H9 (cell line): ENCODE results near the gene DAZAP2. TPM values are rescaled to one million over a fixed set of nuclear protein-coding genes. Genes with fewer than 3 reads are reported as not detected.
A peak's percentile ranks its signal among the peaks of the same experiment; 100 is the strongest.

ENCODE experiments used
- DNase-seq: peaks from one replicate; pipeline ENCODE4 v3.0.0-alpha.2; 2017
- H2AFZ ChIP-seq: one replicate; pipeline ENCODE4 v1.6.1; 2013; ENCODE audit warnings: mild to moderate bottlenecking, low read length, control low read depth, moderate library complexity
- H2AK5ac ChIP-seq: 2 replicates; pipeline ENCODE4 v1.6.1; 2013; ENCODE audit warnings: low read length, control low read depth, mixed read lengths; ENCODE audit not compliant: insufficient read length
- H2BK120ac ChIP-seq: one replicate; pipeline ENCODE4 v1.6.1; 2013; ENCODE audit warnings: low read depth, mild to moderate bottlenecking, low read length, control low read depth, inconsistent platforms; ENCODE audit not compliant: poor library complexity, severe bottlenecking
- H2BK12ac ChIP-seq: 2 replicates; pipeline ENCODE4 v1.6.1; 2013; ENCODE audit warnings: low read length, control low read depth, mixed read lengths, low read depth; ENCODE audit not compliant: insufficient read length
- H2BK15ac ChIP-seq: 2 replicates; pipeline ENCODE4 v1.6.1; 2013; ENCODE audit warnings: low read depth, low read length, control low read depth
- H2BK20ac ChIP-seq: one replicate; pipeline ENCODE4 v1.6.1; 2013; ENCODE audit warnings: low read depth, mild to moderate bottlenecking, low read length, control low read depth, inconsistent platforms; ENCODE audit not compliant: poor library complexity, severe bottlenecking
- H2BK5ac ChIP-seq: 2 replicates; pipeline ENCODE4 v1.6.1; 2013; ENCODE audit warnings: low read length, control low read depth, mixed read lengths; ENCODE audit not compliant: insufficient read length
- H3K14ac ChIP-seq: 2 replicates; pipeline ENCODE4 v1.6.1; 2013; ENCODE audit warnings: low read length, control low read depth; ENCODE audit not compliant: insufficient read depth
- H3K18ac ChIP-seq: 2 replicates; pipeline ENCODE4 v1.6.1; 2013; ENCODE audit warnings: low read depth, mild to moderate bottlenecking, mixed read lengths, low read length, control low read depth; ENCODE audit not compliant: insufficient read length
- H3K23ac ChIP-seq: 2 replicates; pipeline ENCODE4 v1.6.1; 2013; ENCODE audit warnings: low read length, control low read depth, mixed read lengths, low read depth; ENCODE audit not compliant: insufficient read length
- H3K23me2 ChIP-seq: 2 replicates; pipeline ENCODE4 v1.6.1; 2013; ENCODE audit warnings: low read depth, mild to moderate bottlenecking, mixed read lengths, low read length, control low read depth; ENCODE audit not compliant: insufficient read length, poor library complexity, severe bottlenecking
- H3K27ac ChIP-seq: 2 replicates; pipeline ENCODE4 v1.5.1; 2013; ENCODE audit warnings: low read length, control low read depth, mixed read lengths, low read depth; ENCODE audit not compliant: insufficient read length
- H3K27me3 ChIP-seq: 2 replicates; pipeline ENCODE4 v1.6.1; 2013; ENCODE audit warnings: low read length, control low read depth, inconsistent platforms; ENCODE audit not compliant: insufficient read depth
- H3K4ac ChIP-seq: 2 replicates; pipeline ENCODE4 v1.6.1; 2013; ENCODE audit warnings: low read depth, mild to moderate bottlenecking, control low read depth, inconsistent platforms, low read length, moderate library complexity
- H3K4me1 ChIP-seq: 2 replicates; pipeline ENCODE4 v1.6.1; 2013; ENCODE audit warnings: low read length, control low read depth, inconsistent platforms; ENCODE audit not compliant: insufficient read depth
- H3K4me2 ChIP-seq: 2 replicates; pipeline ENCODE4 v1.6.1; 2013; ENCODE audit warnings: low read length, control low read depth, mixed read lengths; ENCODE audit not compliant: insufficient read length, insufficient read depth
- H3K56ac ChIP-seq: 2 replicates; pipeline ENCODE4 v1.6.1; 2013; ENCODE audit warnings: low read depth, mild to moderate bottlenecking, mixed read lengths, low read length, control low read depth; ENCODE audit not compliant: insufficient read length
- H3K79me1 ChIP-seq: 2 replicates; pipeline ENCODE4 v1.6.1; 2013; ENCODE audit warnings: low read depth, mild to moderate bottlenecking, moderate library complexity, low read length, control low read depth, inconsistent platforms; ENCODE audit not compliant: insufficient read depth, poor library complexity, severe bottlenecking
- H3K79me2 ChIP-seq: 2 replicates; pipeline ENCODE4 v1.6.1; 2013; ENCODE audit warnings: low read length, control low read depth, inconsistent platforms; ENCODE audit not compliant: insufficient read depth
- H3K9ac ChIP-seq: 2 replicates; pipeline ENCODE4 v1.6.1; 2013; ENCODE audit warnings: low read length, control low read depth, mixed read lengths; ENCODE audit not compliant: insufficient read length; ENCODE audit errors: extremely low read depth
- H3K9me3 ChIP-seq: one replicate; pipeline ENCODE4 v1.6.1; 2013; ENCODE audit warnings: low read depth, low read length, inconsistent platforms; ENCODE audit not compliant: control insufficient read depth
- H3T11ph ChIP-seq: one replicate; pipeline ENCODE4 v1.6.1; 2013; ENCODE audit warnings: mild to moderate bottlenecking, low read length, control low read depth, inconsistent platforms
- H4K20me1 ChIP-seq: one replicate; pipeline ENCODE4 v1.6.1; 2013; ENCODE audit not compliant: control insufficient read depth, insufficient read length, insufficient read depth
- H4K5ac ChIP-seq: 2 replicates; pipeline ENCODE4 v1.6.1; 2013; ENCODE audit warnings: low read depth, mild to moderate bottlenecking, mixed read lengths, low read length, control low read depth; ENCODE audit not compliant: insufficient read length
- H4K8ac ChIP-seq: replicated peaks from 2 replicates; pipeline ENCODE4 v1.6.1; 2013; ENCODE audit warnings: low read length, control low read depth, mixed read lengths, low read depth; ENCODE audit not compliant: insufficient read length
- H4K91ac ChIP-seq: 2 replicates; pipeline ENCODE4 v1.6.1; 2013; ENCODE audit warnings: low read depth, mild to moderate bottlenecking, moderate library complexity, mixed read lengths, low read length, control low read depth; ENCODE audit not compliant: insufficient read length
- H3K27ac Mint-ChIP-seq, 3 experiments: 2 replicates in 2 of 3; 3 replicates in 1 of 3; pipeline ENCODE4 v1.8.0; 2020 to 2021; ENCODE audit warnings: mixed read lengths in 3 of 3, mild to moderate bottlenecking in 1 of 3, moderate library complexity in 1 of 3
- H3K27me3 Mint-ChIP-seq: 2 replicates; pipeline ENCODE4 v1.8.0; 2021; ENCODE audit warnings: low read depth, mild to moderate bottlenecking, moderate library complexity, mixed read lengths
- H3K36me3 Mint-ChIP-seq, 3 experiments: 2 replicates in 2 of 3; 3 replicates in 1 of 3; pipeline ENCODE4 v1.8.0; 2020 to 2021; ENCODE audit warnings: low read depth in 3 of 3, mixed read lengths in 3 of 3; ENCODE audit not compliant: insufficient read depth in 1 of 3
- H3K4me1 Mint-ChIP-seq, 2 experiments: 2 replicates each; pipeline ENCODE4 v1.8.0; 2020; ENCODE audit warnings: mixed read lengths in 2 of 2
- H3K4me3 Mint-ChIP-seq, 2 experiments: 2 replicates in 1 of 2; 3 replicates in 1 of 2; pipeline ENCODE4 v1.8.0; 2020 to 2021; ENCODE audit warnings: mild to moderate bottlenecking in 2 of 2, mixed read lengths in 2 of 2, moderate library complexity in 1 of 2
- H3K9me3 Mint-ChIP-seq, 2 experiments: 2 replicates in 1 of 2; 3 replicates in 1 of 2; pipeline ENCODE4 v1.8.0; 2020; ENCODE audit warnings: mild to moderate bottlenecking in 2 of 2, mixed read lengths in 2 of 2, moderate library complexity in 1 of 2
- WGBS: extraction: QIAGEN DNeasy Blood & Tissue Kit; methylation state at CpG from one replicate; pipeline ENCODE4 v1.1.7; 2013; ENCODE audit warnings: missing lambda C conversion rate, low lambda C conversion rate, mixed read lengths; ENCODE audit not compliant: insufficient read length; ENCODE audit errors: extremely low coverage; 5-methylcytosine and 5-hydroxymethylcytosine counted together
- total RNA-seq: library from RNA; stranded (reverse); gene quantifications from 2 replicates; pipeline ENCODE4 v1.2.1, GENCODE V29; 2021
- TF ChIP-seq, protein P1 (sequence below): fragments of 200-600 bp; sonication (generic); conservative IDR thresholded peaks from 3 replicates; pipeline ENCODE4 v1.8.0; 2021; ENCODE audit warnings: antibody characterized with exemption, mild to moderate bottlenecking

The DAZAP2 gene
- total RNA-seq, 1 experiment from 2014 or later: 23.6 TPM

DNA sequence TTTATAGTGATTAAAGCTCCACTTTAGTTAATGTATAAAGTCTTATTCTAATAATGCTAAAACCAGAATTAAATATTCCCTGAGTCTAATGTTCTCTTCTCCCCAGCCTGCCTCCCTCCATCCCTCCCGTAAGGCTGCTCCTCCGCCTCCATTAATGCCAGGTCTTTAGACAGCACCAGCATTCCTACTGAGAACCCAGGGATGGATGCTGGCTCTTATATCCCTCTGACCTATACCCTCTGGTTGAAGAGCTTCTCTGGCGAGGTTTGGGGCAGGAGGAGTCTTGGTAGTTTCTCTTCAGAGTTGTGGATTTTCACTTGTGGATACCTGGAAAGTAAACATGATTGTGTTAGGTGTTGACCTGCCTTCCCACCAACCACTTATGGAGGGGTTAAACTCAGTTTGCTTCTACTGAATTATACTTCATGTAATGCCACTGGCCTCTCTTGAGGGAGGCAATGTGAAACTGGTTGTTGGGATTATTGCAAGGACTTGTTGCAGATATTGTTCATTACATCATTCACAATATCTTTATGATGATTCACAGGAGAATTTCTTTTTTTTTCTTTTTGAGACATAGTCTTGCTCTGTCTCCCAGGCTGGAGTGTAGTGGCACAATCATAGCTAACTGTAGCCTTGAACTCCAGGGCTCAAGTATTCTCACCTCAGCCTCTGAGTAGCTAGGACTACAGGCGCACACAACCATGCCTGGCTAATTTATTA lies 42.7 kb downstream of the DAZAP2 start:
- peak overlapping the region; percentile 36 for H4K5ac ChIP-seq
- H3K9me3 ChIP-seq: no peaks in the 10 kb centered on the region
- H3K56ac ChIP-seq: no peak overlapping the region
- WGBS: no CpG with 5 or more reads among the region's 4 CpGs
- Mint-ChIP-seq H3K27ac (no peak overlapping the region), H3K36me3 (no peaks in the 10 kb centered on the region), H3K9me3 (no peaks in the 10 kb centered on the region), H3K27me3 (no peaks in the 10 kb centered on the region; the same call in 1 of the 2 replicates), H3K4me3 (no peak overlapping the region), H3K4me1 (peaks cover 0 to 7% of the 10 kb centered on the region in 2 experiments; a peak in 2 of 4 replicates)
- no peak overlapping the region for H2BK12ac ChIP-seq
- no peaks in the 10 kb centered on the region for H3K79me2 ChIP-seq
- H3K23ac ChIP-seq: no peak overlapping the region
- H3K27me3 ChIP-seq: no peaks in the 10 kb centered on the region
- no peaks in the 10 kb centered on the region for H3K79me1 ChIP-seq
- no peak overlapping the region for H3K14ac ChIP-seq
- no peak overlapping the region for H3K4me2 ChIP-seq
- no peak overlapping the region for H2BK15ac ChIP-seq
- no peaks in the 10 kb centered on the region for H3K23me2 ChIP-seq
- no peak overlapping the region for H2BK5ac ChIP-seq
- no peak for DNase-seq
- no peaks in the 10 kb centered on the region for H3K4me1 ChIP-seq
- H3K18ac ChIP-seq: no peak overlapping the region
- no peak overlapping the region for H2BK20ac ChIP-seq
- no peaks in the 10 kb centered on the region for H4K20me1 ChIP-seq
- no peak overlapping the region for H2AK5ac ChIP-seq
- no peak overlapping the region for H3K4ac ChIP-seq
- H4K91ac ChIP-seq: no peak overlapping the region
- H4K8ac ChIP-seq: no peak overlapping the region
- no peak overlapping the region for H3K9ac ChIP-seq
- TF ChIP-seq, protein P1, sequence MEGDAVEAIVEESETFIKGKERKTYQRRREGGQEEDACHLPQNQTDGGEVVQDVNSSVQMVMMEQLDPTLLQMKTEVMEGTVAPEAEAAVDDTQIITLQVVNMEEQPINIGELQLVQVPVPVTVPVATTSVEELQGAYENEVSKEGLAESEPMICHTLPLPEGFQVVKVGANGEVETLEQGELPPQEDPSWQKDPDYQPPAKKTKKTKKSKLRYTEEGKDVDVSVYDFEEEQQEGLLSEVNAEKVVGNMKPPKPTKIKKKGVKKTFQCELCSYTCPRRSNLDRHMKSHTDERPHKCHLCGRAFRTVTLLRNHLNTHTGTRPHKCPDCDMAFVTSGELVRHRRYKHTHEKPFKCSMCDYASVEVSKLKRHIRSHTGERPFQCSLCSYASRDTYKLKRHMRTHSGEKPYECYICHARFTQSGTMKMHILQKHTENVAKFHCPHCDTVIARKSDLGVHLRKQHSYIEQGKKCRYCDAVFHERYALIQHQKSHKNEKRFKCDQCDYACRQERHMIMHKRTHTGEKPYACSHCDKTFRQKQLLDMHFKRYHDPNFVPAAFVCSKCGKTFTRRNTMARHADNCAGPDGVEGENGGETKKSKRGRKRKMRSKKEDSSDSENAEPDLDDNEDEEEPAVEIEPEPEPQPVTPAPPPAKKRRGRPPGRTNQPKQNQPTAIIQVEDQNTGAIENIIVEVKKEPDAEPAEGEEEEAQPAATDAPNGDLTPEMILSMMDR: no peak
- H3K27ac ChIP-seq: no peak overlapping the region
- no peak overlapping the region for H2BK120ac ChIP-seq
- H3T11ph ChIP-seq: no peak overlapping the region
- no peak overlapping the region for H2AFZ ChIP-seq
